Naive B cell (primary cell): Measurements from ENCODE around the gene CCDC116. TPM values are rescaled to one million over a fixed set of nuclear protein-coding genes. Genes with fewer than 3 reads are reported as not detected.
A peak's percentile ranks its signal among the peaks of the same experiment; 100 is the strongest.
"Not testable (repeated sequence)": the region's sequence is repeated elsewhere in the genome, so short reads cannot be mapped to it uniquely, and the experiment has no call there.

Experiments used
- ATAC-seq, 2 donors: fragments of 150-1000 bp; cut with Tn5 transposase; 2 replicates each; pipeline ENCODE4 v1.10.0; 2021; ENCODE audit warnings: low read depth in 2 of 2, mild to moderate bottlenecking in 2 of 2, moderate library complexity in 2 of 2
- DNase-seq: peaks from one replicate; pipeline ENCODE4 v3.0.0; 2022
- H3K27ac Mint-ChIP-seq, 6 donors: one replicate each; pipeline ENCODE4 v1.8.0; 2020 to 2022; ENCODE audit warnings: mild to moderate bottlenecking in 6 of 6, mixed read lengths in 6 of 6, moderate library complexity in 5 of 6, inconsistent platforms in 2 of 6
- H3K27me3 Mint-ChIP-seq, 3 donors: one replicate each; pipeline ENCODE4 v1.8.0; 2021 to 2022; ENCODE audit warnings: mixed read lengths in 3 of 3, mild to moderate bottlenecking in 1 of 3
- H3K36me3 Mint-ChIP-seq, 2 donors: one replicate each; pipeline ENCODE4 v1.8.0; 2020 to 2022; ENCODE audit warnings: mixed read lengths in 2 of 2, inconsistent platforms in 1 of 2, mild to moderate bottlenecking in 1 of 2
- H3K4me1 Mint-ChIP-seq, 3 donors: one replicate each; pipeline ENCODE4 v1.8.0; 2020 to 2022; ENCODE audit warnings: mixed read lengths in 3 of 3, inconsistent platforms in 1 of 3, mild to moderate bottlenecking in 1 of 3, moderate library complexity in 1 of 3
- H3K4me3 Mint-ChIP-seq, 8 donors: one replicate each; pipeline ENCODE4 v1.8.0; 2020 to 2022; ENCODE audit warnings: mild to moderate bottlenecking in 8 of 8, mixed read lengths in 8 of 8, moderate library complexity in 8 of 8, inconsistent platforms in 2 of 8
- H3K9me3 Mint-ChIP-seq, 7 donors: one replicate each; pipeline ENCODE4 v1.8.0; 2020 to 2022; ENCODE audit warnings: mixed read lengths in 7 of 7, mild to moderate bottlenecking in 5 of 7, inconsistent platforms in 2 of 7, moderate library complexity in 1 of 7
- polyA plus RNA-seq, 6 donors: library from polyadenylated mRNA; unstranded; fragments of 300-500 nt; fragmentation: Illumina TruSeq; gene quantifications; one replicate each; pipeline ENCODE4 v1.2.3, GENCODE V29; 2021; ENCODE audit warnings: low read depth in 6 of 6

The CCDC116 gene
- polyA plus RNA-seq, 6 donors from 2014 or later = not detected

- H3K9me3 Mint-ChIP-seq, H3K27me3 Mint-ChIP-seq, ATAC-seq, H3K4me3 Mint-ChIP-seq, DNase-seq, H3K36me3 Mint-ChIP-seq: not testable (repeated sequence)
- H3K27ac Mint-ChIP-seq = peak overlapping the region in 3 of 6 donors; percentile 9 to 60 (median 47)
- H3K4me1 Mint-ChIP-seq = peaks cover 35 to 62% (median 37%) of the 10 kb centered on the region in 3 donors
Observed at GRCh38 chr22:21617337-21617736, 15.2 kb upstream of the CCDC116 start.

GRCh38 chr22:21621025-21621424, 11.5 kb upstream of the CCDC116 start:
- Mint-ChIP-seq H3K4me1 (peaks cover 24 to 54% (median 48%) of the 10 kb centered on the region in 3 donors), H3K27ac (peak overlapping the region in 2 of 6 donors; percentile 54 to 74), H3K27me3 (no peaks in the 10 kb centered on the region), H3K9me3 (no peaks in the 10 kb centered on the region), H3K36me3 (peaks cover 0 to 7% of the 10 kb centered on the region in 2 donors), H3K4me3 (no peak overlapping the region)
- no peak for DNase-seq
- no peak for ATAC-seq

GRCh38 chr22:21622011-21622918, 10.3 kb upstream of the CCDC116 start:
- DNase-seq (no peak), ATAC-seq (no peak)
- H3K9me3 Mint-ChIP-seq = no peaks in the 10 kb centered on the region
- no peaks in the 10 kb centered on the region for H3K27me3 Mint-ChIP-seq
- peak overlapping the region in 4 of 6 donors; percentile 56 to 85 (median 72) for H3K27ac Mint-ChIP-seq
- H3K36me3 Mint-ChIP-seq = peaks cover 0 to 7% of the 10 kb centered on the region in 2 donors
- peaks cover 26 to 53% (median 46%) of the 10 kb centered on the region in 3 donors for H3K4me1 Mint-ChIP-seq
- no peak overlapping the region for H3K4me3 Mint-ChIP-seq

- no peak for ATAC-seq
- H3K27me3 Mint-ChIP-seq = no peaks in the 10 kb centered on the region
- H3K9me3 Mint-ChIP-seq = no peaks in the 10 kb centered on the region
- peak overlapping the region in 4 of 6 donors; percentile 72 to 85 (median 78) for H3K27ac Mint-ChIP-seq
- H3K36me3 Mint-ChIP-seq = peaks cover 0 to 7% of the 10 kb centered on the region in 2 donors
- H3K4me3 Mint-ChIP-seq = no peak overlapping the region
- DNase-seq = no peak
- peaks cover 28 to 55% (median 54%) of the 10 kb centered on the region in 3 donors for H3K4me1 Mint-ChIP-seq
Observed at GRCh38 chr22:21622919-21623647, 9.5 kb upstream of the CCDC116 start.

GRCh38 chr22:21623648-21623970, 9.0 kb upstream of the CCDC116 start:
- Mint-ChIP-seq H3K9me3 (no peaks in the 10 kb centered on the region), H3K4me3 (no peak overlapping the region), H3K4me1 (peaks cover 32 to 58% (median 57%) of the 10 kb centered on the region in 3 donors), H3K27me3 (no peaks in the 10 kb centered on the region), H3K36me3 (peaks cover 0 to 7% of the 10 kb centered on the region in 2 donors), H3K27ac (peak overlapping the region in 2 of 6 donors; percentile 59 to 85)
- no peak for DNase-seq
- no peak for ATAC-seq

- H3K4me3 Mint-ChIP-seq = peak overlapping the region in 2 of 8 donors; percentile 61 to 76
Observed at GRCh38 chr22:21624120-21624879, 8.3 kb upstream of the CCDC116 start.

GRCh38 chr22:21624880-21625791, 7.4 kb upstream of the CCDC116 start:
- ATAC-seq (no peak), DNase-seq (no peak)
- peaks cover 0 to 7% of the 10 kb centered on the region in 2 donors for H3K36me3 Mint-ChIP-seq
- peaks cover 30 to 59% (median 58%) of the 10 kb centered on the region in 3 donors for H3K4me1 Mint-ChIP-seq
- peak overlapping the region in 5 of 6 donors; percentile 66 to 90 (median 82) for H3K27ac Mint-ChIP-seq
- no peaks in the 10 kb centered on the region for H3K27me3 Mint-ChIP-seq
- H3K9me3 Mint-ChIP-seq = no peaks in the 10 kb centered on the region
- peak overlapping the region in 2 of 8 donors; percentile 43 to 76 for H3K4me3 Mint-ChIP-seq

More at GRCh38 chr22:21624120-21624879, 8.3 kb upstream of the CCDC116 start:
- peaks cover 0 to 7% of the 10 kb centered on the region in 2 donors for H3K36me3 Mint-ChIP-seq
- H3K4me1 Mint-ChIP-seq = peaks cover 32 to 62% (median 59%) of the 10 kb centered on the region in 3 donors
- no peaks in the 10 kb centered on the region for H3K27me3 Mint-ChIP-seq
- no peaks in the 10 kb centered on the region for H3K9me3 Mint-ChIP-seq
- no peak for ATAC-seq
- H3K27ac Mint-ChIP-seq = peak overlapping the region in 4 of 6 donors; percentile 36 to 85 (median 80)
- no peak for DNase-seq

GRCh38 chr22:21626073-21626734, 6.4 kb upstream of the CCDC116 start:
- peaks cover 26 to 64% (median 59%) of the 10 kb centered on the region in 3 donors for H3K4me1 Mint-ChIP-seq
- no peak for DNase-seq
- no peaks in the 10 kb centered on the region for H3K27me3 Mint-ChIP-seq
- H3K4me3 Mint-ChIP-seq = no peak overlapping the region
- no peaks in the 10 kb centered on the region for H3K9me3 Mint-ChIP-seq
- no peak for ATAC-seq
- H3K27ac Mint-ChIP-seq = peak overlapping the region in 4 of 6 donors; percentile 37 to 96 (median 72)
- H3K36me3 Mint-ChIP-seq = peaks cover 0 to 7% of the 10 kb centered on the region in 2 donors

GRCh38 chr22:21626735-21627469, 5.7 kb upstream of the CCDC116 start:
- Mint-ChIP-seq H3K4me1 (peaks cover 27 to 68% (median 55%) of the 10 kb centered on the region in 3 donors), H3K9me3 (no peaks in the 10 kb centered on the region)

GRCh38 chr22:21628386-21629254, 3.9 kb upstream of the CCDC116 start:
- no peaks in the 10 kb centered on the region for H3K27me3 Mint-ChIP-seq
- peaks cover 30 to 65% (median 47%) of the 10 kb centered on the region in 3 donors for H3K4me1 Mint-ChIP-seq
- H3K9me3 Mint-ChIP-seq = no peaks in the 10 kb centered on the region
- peak; percentile 4 to 13 for ATAC-seq
- H3K27ac Mint-ChIP-seq = peak overlapping the region in 4 of 6 donors; percentile 82 to 97 (median 88)
- H3K4me3 Mint-ChIP-seq = peak overlapping the region; percentile 87 to 97 (median 95)
- no peaks in the 10 kb centered on the region for H3K36me3 Mint-ChIP-seq
- no peak for DNase-seq

More at GRCh38 chr22:21626735-21627469, 5.7 kb upstream of the CCDC116 start:
- Mint-ChIP-seq H3K27me3 (no peaks in the 10 kb centered on the region), H3K27ac (peak overlapping the region in 3 of 6 donors; percentile 37 to 96 (median 66)), H3K4me3 (peak overlapping the region in 6 of 8 donors; percentile 37 to 87 (median 74)), H3K36me3 (peaks cover 0 to 7% of the 10 kb centered on the region in 2 donors)
- ATAC-seq (no peak), DNase-seq (no peak)
